Subcutaneous adipose tissue (tissue), 4 donors: ENCODE results near the gene PLD1. TPM values are rescaled to one million over a fixed set of nuclear protein-coding genes. Genes with fewer than 3 reads are reported as not detected.

Experiments used
- total RNA-seq, 4 donors: library from RNA; depleted of rRNA; stranded (reverse); fragments of >200 nt; gene quantifications; one replicate each; pipeline ENCODE4 v1.1.0, GENCODE V29; 2016
- TF ChIP-seq, protein P1 (sequence below): fragments of 450-650 bp; IDR thresholded peaks from one replicate; pipeline ENCODE4 v1.5.1; 2016; ENCODE audit warnings: low read depth, mild to moderate bottlenecking, control low read depth, antibody characterized with exemption, moderate library complexity

PLD1 gene
- total RNA-seq, 4 donors from 2014 or later = 20.5 to 48.2 (median 26.9) TPM

DNA sequence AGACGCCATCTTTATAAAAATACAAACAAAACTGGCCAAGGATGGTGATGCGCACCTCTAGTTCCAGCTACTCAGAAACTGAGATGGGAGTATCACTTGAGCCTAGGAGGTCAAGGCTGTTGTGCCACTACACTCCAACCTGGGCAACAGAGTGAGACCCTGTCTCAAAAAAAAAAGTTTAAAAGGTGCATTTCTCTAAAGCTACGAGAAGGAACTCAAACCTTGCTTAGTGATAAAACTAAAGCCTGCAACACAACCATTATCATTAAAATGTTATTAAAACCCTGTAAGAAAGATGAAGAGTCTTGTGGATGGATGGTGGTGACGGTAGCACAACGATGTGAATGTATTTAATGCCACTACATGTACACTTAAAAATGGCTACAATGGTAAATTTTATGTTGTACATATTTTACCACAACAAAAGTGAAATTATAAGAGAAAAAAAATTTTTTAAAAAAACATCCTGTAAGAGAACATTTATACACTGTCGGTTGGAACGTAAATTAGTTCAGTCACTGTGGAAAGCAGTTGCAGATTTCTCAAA is 3.1 kb downstream of the PLD1 start:
- TF ChIP-seq, protein P1, sequence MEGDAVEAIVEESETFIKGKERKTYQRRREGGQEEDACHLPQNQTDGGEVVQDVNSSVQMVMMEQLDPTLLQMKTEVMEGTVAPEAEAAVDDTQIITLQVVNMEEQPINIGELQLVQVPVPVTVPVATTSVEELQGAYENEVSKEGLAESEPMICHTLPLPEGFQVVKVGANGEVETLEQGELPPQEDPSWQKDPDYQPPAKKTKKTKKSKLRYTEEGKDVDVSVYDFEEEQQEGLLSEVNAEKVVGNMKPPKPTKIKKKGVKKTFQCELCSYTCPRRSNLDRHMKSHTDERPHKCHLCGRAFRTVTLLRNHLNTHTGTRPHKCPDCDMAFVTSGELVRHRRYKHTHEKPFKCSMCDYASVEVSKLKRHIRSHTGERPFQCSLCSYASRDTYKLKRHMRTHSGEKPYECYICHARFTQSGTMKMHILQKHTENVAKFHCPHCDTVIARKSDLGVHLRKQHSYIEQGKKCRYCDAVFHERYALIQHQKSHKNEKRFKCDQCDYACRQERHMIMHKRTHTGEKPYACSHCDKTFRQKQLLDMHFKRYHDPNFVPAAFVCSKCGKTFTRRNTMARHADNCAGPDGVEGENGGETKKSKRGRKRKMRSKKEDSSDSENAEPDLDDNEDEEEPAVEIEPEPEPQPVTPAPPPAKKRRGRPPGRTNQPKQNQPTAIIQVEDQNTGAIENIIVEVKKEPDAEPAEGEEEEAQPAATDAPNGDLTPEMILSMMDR = no peak

DNA sequence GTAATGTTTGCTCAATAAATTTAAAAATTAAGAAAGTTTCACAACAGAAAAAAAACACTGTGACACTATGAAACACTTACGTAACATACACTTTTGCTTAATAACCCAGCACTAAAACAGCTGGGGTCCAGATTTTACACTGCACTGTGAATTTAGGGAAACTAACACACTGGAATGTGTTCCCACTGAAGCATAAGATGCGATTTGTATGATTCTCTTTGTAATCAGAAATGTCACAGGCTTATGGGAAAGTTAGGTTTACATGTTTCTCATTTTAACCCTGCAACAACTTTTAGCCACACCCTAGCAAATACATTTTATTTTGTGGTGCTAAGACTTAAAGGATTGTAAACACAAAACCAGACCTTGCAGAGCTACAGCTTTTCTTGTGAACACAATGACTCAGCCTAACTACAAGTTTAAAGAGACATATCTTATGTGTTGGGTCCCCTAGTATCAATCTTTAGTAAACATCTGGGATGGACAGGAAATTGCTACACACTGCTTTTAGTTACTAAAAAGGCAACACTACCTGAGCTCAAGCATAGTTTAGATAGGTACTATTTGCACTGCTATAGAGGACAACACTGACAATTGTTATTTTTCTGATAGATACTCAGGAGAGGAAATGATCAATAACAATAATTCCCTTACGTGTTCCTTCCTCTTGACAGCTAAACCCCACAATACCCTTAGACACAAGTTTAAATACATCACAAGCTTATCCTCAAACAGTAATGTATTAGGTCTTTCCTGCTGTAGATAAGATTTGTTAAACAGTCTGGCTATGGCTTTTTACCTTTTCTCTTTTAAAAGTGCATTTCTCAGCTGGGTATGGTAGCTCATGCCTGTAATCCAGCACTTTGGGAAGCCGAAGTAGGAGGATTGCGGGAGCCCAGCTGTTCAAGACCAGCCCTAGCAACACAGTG is 3.8 kb downstream of the PLD1 start:
- TF ChIP-seq, protein P1 = no peak

DNA sequence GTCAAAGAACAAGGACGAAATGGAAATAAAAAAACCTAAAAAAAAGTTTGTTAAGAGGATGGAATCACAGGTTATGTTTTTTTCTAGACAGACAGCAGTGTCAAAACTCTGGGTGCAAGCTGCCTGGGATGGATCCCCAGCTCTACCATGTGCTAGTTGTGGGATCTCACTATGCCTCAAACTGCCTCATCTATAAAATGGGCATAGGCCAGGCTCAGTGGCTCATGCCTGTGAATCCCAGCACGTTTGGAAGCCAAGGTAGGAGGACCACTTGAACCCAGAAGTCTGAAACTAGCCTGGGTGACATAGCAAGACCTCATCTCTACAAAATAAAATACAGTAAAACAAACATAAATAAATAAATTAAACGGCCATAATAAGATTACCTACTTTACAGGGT is 4.6 kb downstream of the PLD1 start:
- TF ChIP-seq, protein P1 = no peak

DNA sequence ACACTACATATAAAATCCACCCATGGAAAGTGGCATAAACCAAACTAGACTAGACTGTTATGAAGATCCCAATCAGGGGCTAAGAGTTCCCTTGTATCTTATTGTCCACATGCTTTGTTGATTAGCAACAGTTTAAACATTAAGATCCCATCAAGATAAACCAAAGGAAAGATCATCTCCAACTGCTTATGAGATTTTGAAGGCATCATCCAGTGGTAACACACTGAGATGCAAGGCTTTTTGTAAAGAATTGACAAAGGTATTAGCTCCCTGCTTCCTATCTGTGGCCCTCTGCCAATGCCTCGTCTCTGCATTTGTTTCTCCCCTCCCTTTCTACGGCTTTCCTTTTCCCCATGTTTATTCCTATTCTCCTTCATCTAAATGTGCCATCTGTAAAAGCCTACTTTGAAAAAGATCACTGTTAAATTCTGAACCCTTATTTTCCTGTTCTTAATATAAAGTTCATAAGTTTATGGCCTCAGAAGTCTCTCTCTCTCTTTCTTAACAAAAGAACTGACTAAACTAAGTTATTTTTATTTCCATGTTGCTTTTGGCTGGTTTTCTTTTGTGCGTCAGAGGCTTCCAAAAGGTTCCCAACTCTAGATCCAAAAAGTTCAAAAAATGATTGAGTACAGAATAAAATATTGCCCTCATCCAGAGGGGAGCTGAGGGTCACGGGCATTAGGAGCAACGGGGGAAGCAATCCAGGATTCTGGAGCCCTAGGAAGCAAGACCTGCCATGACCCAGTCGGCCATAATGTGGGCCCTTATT is 5.5 kb downstream of the PLD1 start:
- TF ChIP-seq, protein P1 = no peak

DNA sequence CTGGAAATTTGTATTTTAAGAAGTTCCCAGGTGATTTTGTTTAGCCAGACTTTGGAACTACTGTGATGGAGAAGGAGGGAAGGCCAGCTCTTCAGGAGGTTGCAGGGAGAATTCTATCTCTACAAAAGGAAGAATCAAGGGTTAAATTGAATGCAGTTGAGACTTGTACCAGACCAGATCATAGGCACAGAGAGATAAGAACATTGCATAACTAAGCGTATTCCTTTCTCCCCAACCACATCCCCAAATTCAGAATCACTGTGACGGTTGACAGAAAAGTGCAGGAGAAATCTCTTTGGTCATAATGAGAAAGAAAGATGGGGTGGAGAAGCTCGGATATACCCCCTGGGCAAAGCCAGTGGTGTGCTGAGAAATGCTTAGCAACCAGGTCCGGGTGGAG is 7.2 kb downstream of the PLD1 start:
- TF ChIP-seq, protein P1 = no peak

DNA sequence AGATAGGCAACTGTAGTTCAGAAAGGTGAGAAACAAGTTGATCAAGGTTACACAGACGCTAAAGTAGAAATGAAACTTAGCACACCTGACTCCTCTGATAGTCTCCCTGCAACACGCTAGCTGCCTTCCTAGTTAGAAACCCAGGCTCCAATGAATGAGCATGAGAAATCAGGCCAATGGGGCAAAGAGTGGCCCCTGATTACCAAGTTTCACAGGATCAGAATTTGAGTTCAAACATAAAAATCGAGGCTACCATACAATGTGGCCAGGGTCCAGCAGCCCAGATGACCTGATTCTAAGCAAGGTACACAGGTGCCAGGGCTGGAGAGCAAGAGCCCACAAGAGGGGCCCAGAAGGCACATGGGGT is 7.7 kb downstream of the PLD1 start:
- TF ChIP-seq, protein P1 = no peak
